Measurements from ENCODE around the gene DDI2. TPM values are rescaled to one million over a fixed set of nuclear protein-coding genes. Genes with fewer than 3 reads are reported as not detected.

DDI2 gene
- total RNA-seq, 2 donors from 2014 or later = 23.8 to 27.4 TPM

DNA sequence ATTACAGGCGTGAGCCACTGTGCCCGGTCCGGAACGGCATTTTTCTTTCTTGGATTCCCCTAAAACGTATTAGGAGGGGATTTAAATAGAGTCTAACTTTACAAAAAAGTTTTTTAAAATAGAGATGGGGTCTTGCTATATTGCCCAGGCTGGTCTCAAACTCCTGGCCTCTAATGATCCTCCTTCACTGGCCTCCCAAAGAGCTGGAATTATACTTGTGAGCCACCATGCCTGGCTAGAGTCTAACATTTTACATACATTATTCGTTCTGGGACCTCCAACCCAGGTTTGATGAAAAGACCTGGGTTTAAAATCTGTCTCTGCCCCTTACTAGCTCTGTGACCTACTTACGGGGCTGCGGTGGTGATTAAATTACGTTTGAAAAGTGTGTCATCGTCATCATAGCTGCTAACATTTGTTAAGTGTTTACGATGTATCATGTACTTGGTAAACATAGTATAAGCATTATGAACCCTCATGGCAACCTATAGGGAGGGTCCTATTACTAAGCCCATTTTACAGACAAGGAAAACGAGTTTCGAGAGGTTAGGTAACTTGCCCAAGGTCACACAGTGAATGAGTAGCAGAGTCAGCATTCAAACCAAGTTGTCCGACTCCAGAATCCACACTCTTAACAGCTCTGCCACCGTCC lies 91.4 kb downstream of the DDI2 start:
- intact Hi-C loops (cut with DNase I) = loop anchor here in 1 of 2 donors (10.0 kb wide), 1 partner anchor 114 kb away; no protein-coding TSS in a partner anchor
- no peak for DNase-seq (ENCODE audit: low spot score)

DNA sequence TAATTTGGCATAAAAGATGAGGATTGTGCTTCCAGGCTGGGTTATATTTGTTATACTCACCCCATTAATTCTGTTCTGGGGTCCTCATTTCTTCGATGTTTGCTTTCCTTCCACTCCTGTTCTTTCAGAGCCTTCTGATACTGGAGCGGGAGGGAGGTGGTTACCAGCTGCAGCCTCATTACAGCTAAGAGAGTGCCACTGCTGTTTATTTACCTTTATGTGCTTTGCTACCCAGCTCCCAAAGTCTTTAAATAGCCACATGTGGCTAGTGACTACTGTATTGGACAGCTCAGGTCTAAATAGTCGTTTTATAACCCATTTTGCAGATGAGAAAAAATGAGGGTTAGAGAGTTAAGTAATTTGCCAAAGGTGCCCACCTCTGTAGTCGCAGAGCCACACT lies 92.0 kb downstream of the DDI2 start:
- intact Hi-C loops (cut with DNase I) = loop anchor here in 1 of 2 donors (10.0 kb wide), 1 partner anchor 114 kb away; no protein-coding TSS in a partner anchor
- no peak for DNase-seq (ENCODE audit: low spot score)

DNA sequence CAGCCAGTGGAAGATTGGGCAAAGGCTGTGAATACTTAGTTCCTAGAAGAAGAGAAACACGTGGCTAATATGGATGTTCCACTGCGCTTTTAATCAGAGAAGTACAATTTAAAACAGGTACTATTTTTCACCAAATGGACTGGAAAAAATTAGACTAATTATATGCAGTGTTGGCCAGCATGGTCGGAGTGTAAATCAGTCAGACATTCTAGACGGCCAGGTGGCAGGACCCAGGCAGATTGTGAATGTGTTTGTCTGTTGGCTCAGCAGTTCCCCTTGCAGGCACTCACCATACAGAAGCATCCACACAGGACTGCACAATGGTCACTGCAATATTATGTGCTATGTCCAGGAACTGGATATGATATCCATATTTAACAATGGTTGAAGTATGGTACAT lies 94.9 kb downstream of the DDI2 start:
- no peak for DNase-seq (ENCODE audit: low spot score)
- intact Hi-C loops (cut with DNase I) = no loop called here

DNA sequence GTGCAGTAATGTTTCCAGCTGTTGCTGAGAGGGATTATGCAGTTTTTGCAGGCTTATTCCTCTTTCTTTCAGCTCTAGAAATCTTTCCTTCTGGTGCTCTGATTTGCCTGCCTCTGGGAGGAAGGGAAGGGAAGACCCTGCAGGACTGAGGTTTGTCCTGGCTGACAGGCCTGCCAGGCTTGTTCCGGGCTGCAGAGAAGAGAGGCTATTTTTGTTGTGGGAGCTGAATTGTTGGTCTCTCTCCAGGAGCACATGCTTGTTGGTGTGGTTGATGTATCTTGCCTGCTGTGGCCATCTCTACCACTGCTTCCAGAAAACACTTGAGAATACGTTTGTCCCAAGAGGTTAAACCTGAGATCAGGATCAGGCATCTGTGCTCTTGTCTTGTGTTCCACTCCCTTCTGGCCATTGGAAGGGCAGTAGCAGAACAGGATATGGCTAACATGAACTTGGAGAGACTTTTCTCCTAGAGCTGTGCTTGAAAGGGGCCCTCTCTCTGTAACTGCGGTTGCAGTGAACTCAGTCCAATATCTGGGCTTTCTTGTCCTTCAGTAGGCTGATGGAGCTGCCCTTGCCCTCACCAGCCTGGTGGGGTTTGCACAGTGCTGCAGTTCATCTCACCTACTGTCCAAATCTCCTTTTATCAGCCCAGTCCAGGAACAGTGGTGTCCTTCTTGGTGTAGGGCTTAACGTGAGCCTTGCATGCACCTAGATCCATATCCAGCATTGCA lies 97.3 kb downstream of the DDI2 start:
- intact Hi-C loops (cut with DNase I) = no loop called here
- DNase-seq (ENCODE audit: low spot score) = no peak

DNA sequence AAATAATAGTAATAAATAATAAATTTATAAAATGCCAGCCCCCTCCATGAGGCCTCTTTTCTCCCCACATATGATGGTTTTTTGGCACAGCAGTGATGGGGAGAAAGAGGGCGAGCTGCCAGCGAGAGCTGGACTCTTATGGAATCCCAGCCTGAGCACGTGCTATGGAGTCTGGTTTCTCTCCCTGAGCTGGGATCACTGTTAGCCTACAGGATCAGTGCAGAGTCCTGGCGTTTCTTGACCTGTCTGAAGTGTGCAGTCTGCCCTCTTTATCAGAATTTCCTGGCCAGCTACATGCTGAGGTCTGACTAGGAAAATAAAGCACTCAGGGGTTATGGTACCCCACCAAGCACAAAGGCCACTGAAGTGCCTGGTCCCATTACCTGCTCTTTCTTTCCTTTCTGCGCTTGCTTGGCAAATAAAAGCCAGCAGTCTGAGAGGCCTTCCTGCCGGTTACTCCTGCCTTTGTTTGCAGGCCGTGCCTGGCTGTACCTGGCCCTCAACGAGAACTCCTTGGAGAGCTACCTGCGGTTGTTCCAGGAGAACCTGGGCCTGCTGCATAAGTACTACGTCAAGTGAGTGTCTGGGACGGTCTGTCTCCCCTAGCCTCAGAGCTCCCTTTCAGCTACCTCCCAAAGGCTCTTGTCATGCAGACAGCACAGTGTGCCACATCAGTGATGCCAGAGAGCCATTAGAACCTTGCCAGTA lies 100.3 kb downstream of the DDI2 start:
- intact Hi-C loops (cut with DNase I) = no loop called here
- no peak for DNase-seq (ENCODE audit: low spot score)

DNA sequence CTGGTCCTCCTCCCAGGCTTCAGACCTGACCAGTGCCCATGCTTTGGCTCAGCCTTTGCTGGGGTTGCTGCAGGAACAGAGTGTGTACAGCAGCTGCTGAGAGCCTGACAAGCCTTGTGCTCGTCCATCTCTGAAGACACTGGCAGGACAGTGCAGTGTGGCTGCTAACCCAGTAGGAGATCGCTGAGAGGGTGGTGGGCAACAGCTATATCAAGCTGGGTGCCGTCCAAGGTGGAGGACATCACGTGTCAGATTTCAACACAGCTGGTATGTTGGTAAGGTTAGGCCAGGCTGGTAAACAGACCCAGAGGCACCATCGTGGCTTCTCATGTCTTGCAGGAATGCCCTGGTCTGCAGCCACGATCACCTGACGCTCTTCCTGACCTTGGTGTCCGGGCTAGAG lies 100.9 kb downstream of the DDI2 start:
- DNase-seq (ENCODE audit: low spot score) = no peak
- intact Hi-C loops (cut with DNase I) = no loop called here

Other genes starting within 250 kb of the DDI2 start
- gene EFHD2, start 207.6 kb upstream of the DDI2 start, total RNA-seq = 10 to 100 TPM; 33.4 to 39.8 TPM
- 1 to 10 TPM in 1 of 2 donors, not detected in 1; 1.8 TPM for gene CTRC, start 179.0 kb upstream of the DDI2 start, total RNA-seq
- gene CELA2A, start 160.7 kb upstream of the DDI2 start, total RNA-seq = 1 to 10 TPM in 1 of 2 donors, not detected in 1; 1.6 TPM
- under 1 TPM in 1 of 2 donors, not detected in 1; 0.33 TPM for gene CELA2B, start 141.4 kb upstream of the DDI2 start, total RNA-seq
- 10 to 100 TPM in 1 of 2 donors, 1 to 10 TPM in 1; 9.7 to 10.8 TPM for gene CASP9, start 93.2 kb upstream of the DDI2 start, total RNA-seq
- 10 to 100 TPM; 12.4 to 14.2 TPM for gene DNAJC16, start 90.6 kb upstream of the DDI2 start, total RNA-seq
- under 1 TPM in 1 of 2 donors, not detected in 1; 0.14 TPM for gene AGMAT, start 32.4 kb upstream of the DDI2 start, total RNA-seq
- gene PLEKHM2, start 66.9 kb downstream of the DDI2 start, total RNA-seq = 10 to 100 TPM; 62.6 to 75.9 TPM
- 1 to 10 TPM; 1.2 to 1.6 TPM for gene SLC25A34, start 118.8 kb downstream of the DDI2 start, total RNA-seq
- not detected for gene TMEM82, start 125.0 kb downstream of the DDI2 start, total RNA-seq
- gene FBLIM1, start 141.3 kb downstream of the DDI2 start, total RNA-seq = 100 to 1,000 TPM; 224 to 328 TPM
- under 1 TPM; 0.71 to 0.88 TPM for gene UQCRHL, start 190.2 kb downstream of the DDI2 start, total RNA-seq
- 10 to 100 TPM; 59.9 to 68.5 TPM for gene SPEN, start 230.2 kb downstream of the DDI2 start, total RNA-seq